ENCODE results near the gene SMAD1.
"Not testable (repeated sequence)": the region's sequence is repeated elsewhere in the genome, so short reads cannot be mapped to it uniquely, and the experiment has no call there.

The SMAD1 gene

GRCh38 chr4:145525291-145525740 is 43.7 kb downstream of the SMAD1 start:
- no peak overlapping the region for H3K4me3 ChIP-seq (ENCODE audit: low read depth, low read length)

GRCh38 chr4:145527773-145528172 is 46.1 kb downstream of the SMAD1 start:
- no peak overlapping the region for H3K4me3 ChIP-seq (ENCODE audit: low read depth, low read length)

GRCh38 chr4:145528601-145529000 is 46.9 kb downstream of the SMAD1 start:
- no peak overlapping the region for H3K4me3 ChIP-seq (ENCODE audit: low read depth, low read length)

- no peak overlapping the region for H3K4me3 ChIP-seq (ENCODE audit: low read depth, low read length)
Measured at GRCh38 chr4:145530189-145530588, 48.5 kb downstream of the SMAD1 start.

GRCh38 chr4:145530662-145531061 is 49.0 kb downstream of the SMAD1 start:
- H3K4me3 ChIP-seq (ENCODE audit: low read depth, low read length): no peak overlapping the region

- no peak overlapping the region for H3K4me3 ChIP-seq (ENCODE audit: low read depth, low read length)
Measured at GRCh38 chr4:145531223-145531622, 49.6 kb downstream of the SMAD1 start.

- no peak overlapping the region for H3K4me3 ChIP-seq (ENCODE audit: low read depth, low read length)
Measured at GRCh38 chr4:145531859-145532258, 50.2 kb downstream of the SMAD1 start.

- H3K4me3 ChIP-seq (ENCODE audit: low read depth, low read length): no peak overlapping the region
Measured at GRCh38 chr4:145533001-145533400, 51.3 kb downstream of the SMAD1 start.

GRCh38 chr4:145533415-145533814 is 51.8 kb downstream of the SMAD1 start:
- H3K4me3 ChIP-seq (ENCODE audit: low read depth, low read length): not testable (repeated sequence)

GRCh38 chr4:145533961-145534360 is 52.3 kb downstream of the SMAD1 start:
- no peak overlapping the region for H3K4me3 ChIP-seq (ENCODE audit: low read depth, low read length)

- H3K4me3 ChIP-seq (ENCODE audit: low read depth, low read length): no peak overlapping the region
Measured at GRCh38 chr4:145535202-145535601, 53.5 kb downstream of the SMAD1 start.

GRCh38 chr4:145536044-145536443 is 54.4 kb downstream of the SMAD1 start:
- H3K4me3 ChIP-seq (ENCODE audit: low read depth, low read length): no peak overlapping the region

GRCh38 chr4:145538596-145538995 is 56.9 kb downstream of the SMAD1 start:
- H3K4me3 ChIP-seq (ENCODE audit: low read depth, low read length): no peak overlapping the region

- H3K4me3 ChIP-seq (ENCODE audit: low read depth, low read length): no peak overlapping the region
Measured at GRCh38 chr4:145539671-145540070, 58.0 kb downstream of the SMAD1 start.

GRCh38 chr4:145540235-145540634 is 58.6 kb downstream of the SMAD1 start:
- no peak overlapping the region for H3K4me3 ChIP-seq (ENCODE audit: low read depth, low read length)

- H3K4me3 ChIP-seq (ENCODE audit: low read depth, low read length): no peak overlapping the region
Measured at GRCh38 chr4:145541346-145541745, 59.7 kb downstream of the SMAD1 start.

- no peak overlapping the region for H3K4me3 ChIP-seq (ENCODE audit: low read depth, low read length)
Measured at GRCh38 chr4:145545031-145545430, 63.4 kb downstream of the SMAD1 start.

GRCh38 chr4:145545538-145546174 is 64.0 kb downstream of the SMAD1 start:
- no peak overlapping the region for H3K4me3 ChIP-seq (ENCODE audit: low read depth, low read length)

- H3K4me3 ChIP-seq (ENCODE audit: low read depth, low read length): no peak overlapping the region
Measured at GRCh38 chr4:145546175-145546915, 64.7 kb downstream of the SMAD1 start.

GRCh38 chr4:145551660-145552059 is 70.0 kb downstream of the SMAD1 start:
- no peak overlapping the region for H3K4me3 ChIP-seq (ENCODE audit: low read depth, low read length)

- no peak overlapping the region for H3K4me3 ChIP-seq (ENCODE audit: low read depth, low read length)
Measured at GRCh38 chr4:145552181-145552822, 70.6 kb downstream of the SMAD1 start.

GRCh38 chr4:145553375-145553774 is 71.7 kb downstream of the SMAD1 start:
- no peak overlapping the region for H3K4me3 ChIP-seq (ENCODE audit: low read depth, low read length)
